Embryonic facial prominence (tissue), 1 donor: ENCODE results near the gene RHOBTB3.

Source experiments
- DNase-seq: peaks from one replicate; pipeline ENCODE4 v3.0.0-alpha.2; 2016; ENCODE audit errors: extremely low spot score

The RHOBTB3 gene

GRCh38 chr5:95731571-95732554 lies 727 bp downstream of the RHOBTB3 start:
- no peak for DNase-seq

- DNase-seq, result no peak
Observed at GRCh38 chr5:95733107-95733665, 2.0 kb downstream of the RHOBTB3 start.

GRCh38 chr5:95734187-95734586 lies 3.1 kb downstream of the RHOBTB3 start:
- no peak for DNase-seq

GRCh38 chr5:95734906-95735305 lies 3.8 kb downstream of the RHOBTB3 start:
- no peak for DNase-seq

- DNase-seq, result no peak
Observed at GRCh38 chr5:95735406-95735805, 4.3 kb downstream of the RHOBTB3 start.

GRCh38 chr5:95738072-95738471 lies 6.9 kb downstream of the RHOBTB3 start:
- DNase-seq, result no peak

GRCh38 chr5:95738834-95739233 lies 7.7 kb downstream of the RHOBTB3 start:
- no peak for DNase-seq

GRCh38 chr5:95739857-95740256 lies 8.7 kb downstream of the RHOBTB3 start:
- no peak for DNase-seq

GRCh38 chr5:95741458-95741857 lies 10.3 kb downstream of the RHOBTB3 start:
- DNase-seq, result no peak

- DNase-seq, result no peak
Observed at GRCh38 chr5:95743232-95743631, 12.1 kb downstream of the RHOBTB3 start.

GRCh38 chr5:95743877-95744276 lies 12.7 kb downstream of the RHOBTB3 start:
- DNase-seq, result no peak

GRCh38 chr5:95746194-95746593 lies 15.1 kb downstream of the RHOBTB3 start:
- DNase-seq, result no peak

- DNase-seq, result no peak
Observed at GRCh38 chr5:95746722-95747679, 15.9 kb downstream of the RHOBTB3 start.

- no peak for DNase-seq
Observed at GRCh38 chr5:95748133-95748532, 17.0 kb downstream of the RHOBTB3 start.

- no peak for DNase-seq
Observed at GRCh38 chr5:95754545-95754944, 23.4 kb downstream of the RHOBTB3 start.

- DNase-seq, result no peak
Observed at GRCh38 chr5:95759005-95759404, 27.9 kb downstream of the RHOBTB3 start.

- no peak for DNase-seq
Observed at GRCh38 chr5:95759634-95760033, 28.5 kb downstream of the RHOBTB3 start.

- peak; percentile 32 for DNase-seq
Observed at GRCh38 chr5:95760273-95761191, 29.4 kb downstream of the RHOBTB3 start.

- no peak for DNase-seq
Observed at GRCh38 chr5:95761771-95762651, 30.9 kb downstream of the RHOBTB3 start.

GRCh38 chr5:95762652-95763041 lies 31.5 kb downstream of the RHOBTB3 start:
- DNase-seq, result no peak
